Measurements from ENCODE around the gene GABRB2.
"Not testable (repeated sequence)": the region's sequence is repeated elsewhere in the genome, so short reads cannot be mapped to it uniquely, and the experiment has no call there.

Gene GABRB2

GRCh38 chr5:161385027-161385426 lies 161.5 kb downstream of the GABRB2 start:
- DNase-seq, result no peak

- no peak for DNase-seq
Measured at GRCh38 chr5:161382685-161383084, 163.8 kb downstream of the GABRB2 start.

GRCh38 chr5:161380486-161380885 lies 166.0 kb downstream of the GABRB2 start:
- no peak for DNase-seq

- DNase-seq, result no peak
Measured at GRCh38 chr5:161378701-161379100, 167.8 kb downstream of the GABRB2 start.

GRCh38 chr5:161376034-161376433 lies 170.5 kb downstream of the GABRB2 start:
- DNase-seq, result no peak

- DNase-seq, result no peak
Measured at GRCh38 chr5:161373345-161373707, 173.2 kb downstream of the GABRB2 start.

GRCh38 chr5:161372682-161373344 lies 173.7 kb downstream of the GABRB2 start:
- DNase-seq, result no peak

- DNase-seq, result no peak
Measured at GRCh38 chr5:161369022-161369421, 177.5 kb downstream of the GABRB2 start.

- DNase-seq, result no peak
Measured at GRCh38 chr5:161358446-161358845, 188.1 kb downstream of the GABRB2 start.

- no peak for DNase-seq
Measured at GRCh38 chr5:161344234-161344633, 202.3 kb downstream of the GABRB2 start.

GRCh38 chr5:161342886-161343285 lies 203.6 kb downstream of the GABRB2 start:
- no peak for DNase-seq

GRCh38 chr5:161340012-161340411 lies 206.5 kb downstream of the GABRB2 start:
- DNase-seq, result no peak

- no peak for DNase-seq
Measured at GRCh38 chr5:161333194-161333880, 213.2 kb downstream of the GABRB2 start.

- no peak for DNase-seq
Measured at GRCh38 chr5:161332343-161332742, 214.2 kb downstream of the GABRB2 start.

GRCh38 chr5:161314033-161314432 lies 232.5 kb downstream of the GABRB2 start:
- no peak for DNase-seq

GRCh38 chr5:161312882-161313281 lies 233.6 kb downstream of the GABRB2 start:
- no peak for DNase-seq

- DNase-seq, result no peak
Measured at GRCh38 chr5:161311965-161312364, 234.6 kb downstream of the GABRB2 start.

GRCh38 chr5:161311146-161311708 lies 235.3 kb downstream of the GABRB2 start:
- DNase-seq, result no peak

- no peak for DNase-seq
Measured at GRCh38 chr5:161306351-161306995, 240.1 kb downstream of the GABRB2 start.

GRCh38 chr5:161305601-161306000 lies 240.9 kb downstream of the GABRB2 start:
- no peak for DNase-seq

- DNase-seq, result no peak
Measured at GRCh38 chr5:161302559-161302958, 244.0 kb downstream of the GABRB2 start.

GRCh38 chr5:161301586-161301985 lies 244.9 kb downstream of the GABRB2 start:
- DNase-seq, result no peak

- no peak for DNase-seq
Measured at GRCh38 chr5:161299053-161299452, 247.5 kb downstream of the GABRB2 start.

GRCh38 chr5:161297388-161297787 lies 249.1 kb downstream of the GABRB2 start:
- not testable (repeated sequence) for DNase-seq

All from stimulated activated CD4-positive, alpha-beta T cell treated with anti-CD3 and anti-CD28 coated beads, Interleukin-2, amount 100 ng/mL, for 48 hours (primary cell).